ENCODE data around the gene LGSN. TPM values are rescaled to one million over a fixed set of nuclear protein-coding genes. Genes with fewer than 3 reads are reported as not detected.

LGSN gene
- total and polyA plus RNA-seq, 4 donors: 0.03 to 0.33 (median 0.22) TPM

DNA sequence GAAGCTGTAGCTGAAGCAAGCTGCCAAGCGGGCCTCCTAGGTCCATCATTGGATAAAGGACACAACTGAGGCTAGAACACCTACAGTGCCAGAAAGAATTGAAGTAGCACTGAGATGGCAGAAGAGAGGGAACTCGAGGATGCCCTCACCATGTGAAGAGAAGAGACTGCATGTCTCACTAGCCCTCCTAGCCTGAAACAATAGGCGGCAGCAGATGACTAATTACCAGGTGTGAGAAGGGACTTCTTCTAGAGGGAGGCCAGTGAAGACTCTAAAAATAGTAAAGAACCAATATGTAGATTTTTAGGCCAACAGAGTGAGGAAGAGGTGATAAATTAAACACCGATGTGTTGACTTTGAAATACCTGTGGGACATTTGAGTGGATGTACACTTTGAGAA is 50.3 kb downstream of the LGSN start (continued):
- TF ChIP-seq, protein P1, sequence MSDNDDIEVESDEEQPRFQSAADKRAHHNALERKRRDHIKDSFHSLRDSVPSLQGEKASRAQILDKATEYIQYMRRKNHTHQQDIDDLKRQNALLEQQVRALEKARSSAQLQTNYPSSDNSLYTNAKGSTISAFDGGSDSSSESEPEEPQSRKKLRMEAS (IDR thresholded peaks at IDR 0.05): no peak

DNA sequence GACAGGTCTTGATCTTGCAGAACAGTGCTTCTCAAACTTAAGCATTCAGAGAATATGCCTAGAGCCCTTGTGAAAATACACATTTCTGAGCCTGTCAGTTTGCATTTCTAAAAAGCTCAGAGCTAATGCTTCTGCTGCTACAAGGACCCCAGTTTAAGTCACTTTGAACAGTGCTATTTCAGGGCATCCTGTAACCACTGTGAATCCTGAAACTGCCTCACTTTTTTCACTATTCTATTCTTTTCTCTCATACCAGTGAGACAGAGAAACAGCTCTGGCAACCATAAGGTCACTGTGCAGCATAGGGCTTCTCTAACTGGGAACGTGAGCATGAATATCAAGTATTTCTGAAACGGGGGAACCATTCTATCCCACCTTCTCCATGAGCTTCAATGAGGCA is 51.2 kb downstream of the LGSN start:
- Histone ChIP-seq H3K9me3 (ENCODE audit: control insufficient read depth in 4 of 4, low read length in 3 of 4) (no peaks in the 10 kb centered on the region), H3K36me3 (ENCODE audit: control insufficient read depth in 4 of 4, insufficient read depth in 3 of 4, low read depth in 1 of 4, low read length in 3 of 4) (no peaks in the 10 kb centered on the region), H3K4me1 (ENCODE audit: control insufficient read depth in 4 of 4, insufficient read depth in 4 of 4, low read length in 3 of 4) (peaks cover 0 to 2% (median 1%) of the 10 kb centered on the region in 4 donors), H3K4me3 (ENCODE audit: low read depth in 1 of 3, low read length in 3 of 3) (no peak overlapping the region), H3K27me3 (ENCODE audit: control insufficient read depth in 4 of 4, insufficient read depth in 4 of 4, low read length in 3 of 4) (no peaks in the 10 kb centered on the region), H3K27ac (ENCODE audit: low read depth in 1 of 2, low read length in 2 of 2) (no peak overlapping the region), H3K9ac (ENCODE audit: low read depth in 1 of 2, low read length in 2 of 2) (no peak overlapping the region)
- TF ChIP-seq FOXA2 (IDR thresholded peaks at IDR 0.05) (no peak), NR2F2 (IDR thresholded peaks at IDR 0.05) (no peak), JUND (IDR thresholded peaks at IDR 0.05) (no peak), RAD21 (IDR thresholded peaks at IDR 0.05) (no peak), YY1 (IDR thresholded peaks at IDR 0.05) (no peak)
- WGBS: 74% methylated on average over 2 of the region's 2 CpGs
- DNase-seq (ENCODE audit: low spot score): no peak

DNA sequence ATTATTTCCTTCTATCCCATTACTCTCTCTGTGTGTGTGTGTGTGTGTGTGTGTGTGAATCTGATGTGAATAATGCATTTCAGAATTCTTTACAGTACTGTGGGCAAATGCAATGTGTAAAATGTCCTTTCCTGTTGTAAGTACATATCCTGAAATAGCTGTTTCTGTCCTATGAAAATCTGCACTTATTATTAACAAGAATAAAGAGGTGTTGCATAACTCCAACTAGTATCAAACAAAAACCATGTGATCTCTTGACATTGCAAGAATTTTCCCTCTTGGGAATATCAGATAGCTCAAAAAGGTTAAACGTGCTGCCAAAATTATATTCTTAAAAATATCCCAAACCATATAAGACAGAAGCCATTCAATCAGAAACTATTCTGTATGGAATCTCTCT is 52.0 kb downstream of the LGSN start:
- peaks cover 0 to 2% (median 1%) of the 10 kb centered on the region in 4 donors for H3K4me1 ChIP-seq (ENCODE audit: control insufficient read depth in 4 of 4, insufficient read depth in 4 of 4, low read length in 3 of 4)
- no peaks in the 10 kb centered on the region for H3K27me3 ChIP-seq (ENCODE audit: control insufficient read depth in 4 of 4, insufficient read depth in 4 of 4, low read length in 3 of 4)
- no peaks in the 10 kb centered on the region for H3K9me3 ChIP-seq (ENCODE audit: control insufficient read depth in 4 of 4, low read length in 3 of 4)
- H3K36me3 ChIP-seq (ENCODE audit: control insufficient read depth in 4 of 4, insufficient read depth in 3 of 4, low read depth in 1 of 4, low read length in 3 of 4): no peaks in the 10 kb centered on the region
- no peak overlapping the region for H3K4me3 ChIP-seq (ENCODE audit: low read depth in 1 of 3, low read length in 3 of 3)
- no peak overlapping the region for H3K27ac ChIP-seq (ENCODE audit: low read depth in 1 of 2, low read length in 2 of 2)
- TF ChIP-seq HNF4A (conservative IDR thresholded peaks at IDR 0.05) (peak in 1 of 2 donors; percentile 8), YY1 (IDR thresholded peaks at IDR 0.05) (no peak), FOXA2 (IDR thresholded peaks at IDR 0.05) (no peak), EGR1 (IDR thresholded peaks at IDR 0.05; ENCODE audit: low read depth in 2 of 2) (no peak)
- TF ChIP-seq, protein P1 (IDR thresholded peaks at IDR 0.05): no peak
- TF ChIP-seq, protein P2, sequence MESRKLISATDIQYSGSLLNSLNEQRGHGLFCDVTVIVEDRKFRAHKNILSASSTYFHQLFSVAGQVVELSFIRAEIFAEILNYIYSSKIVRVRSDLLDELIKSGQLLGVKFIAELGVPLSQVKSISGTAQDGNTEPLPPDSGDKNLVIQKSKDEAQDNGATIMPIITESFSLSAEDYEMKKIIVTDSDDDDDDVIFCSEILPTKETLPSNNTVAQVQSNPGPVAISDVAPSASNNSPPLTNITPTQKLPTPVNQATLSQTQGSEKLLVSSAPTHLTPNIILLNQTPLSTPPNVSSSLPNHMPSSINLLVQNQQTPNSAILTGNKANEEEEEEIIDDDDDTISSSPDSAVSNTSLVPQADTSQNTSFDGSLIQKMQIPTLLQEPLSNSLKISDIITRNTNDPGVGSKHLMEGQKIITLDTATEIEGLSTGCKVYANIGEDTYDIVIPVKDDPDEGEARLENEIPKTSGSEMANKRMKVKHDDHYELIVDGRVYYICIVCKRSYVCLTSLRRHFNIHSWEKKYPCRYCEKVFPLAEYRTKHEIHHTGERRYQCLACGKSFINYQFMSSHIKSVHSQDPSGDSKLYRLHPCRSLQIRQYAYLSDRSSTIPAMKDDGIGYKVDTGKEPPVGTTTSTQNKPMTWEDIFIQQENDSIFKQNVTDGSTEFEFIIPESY (IDR thresholded peaks at IDR 0.05): no peak
- no peak overlapping the region for H3K9ac ChIP-seq (ENCODE audit: low read depth in 1 of 2, low read length in 2 of 2)
- no peak for DNase-seq (ENCODE audit: low spot score)
- WGBS: 30% methylated on average over 1 of the region's 1 CpG

DNA sequence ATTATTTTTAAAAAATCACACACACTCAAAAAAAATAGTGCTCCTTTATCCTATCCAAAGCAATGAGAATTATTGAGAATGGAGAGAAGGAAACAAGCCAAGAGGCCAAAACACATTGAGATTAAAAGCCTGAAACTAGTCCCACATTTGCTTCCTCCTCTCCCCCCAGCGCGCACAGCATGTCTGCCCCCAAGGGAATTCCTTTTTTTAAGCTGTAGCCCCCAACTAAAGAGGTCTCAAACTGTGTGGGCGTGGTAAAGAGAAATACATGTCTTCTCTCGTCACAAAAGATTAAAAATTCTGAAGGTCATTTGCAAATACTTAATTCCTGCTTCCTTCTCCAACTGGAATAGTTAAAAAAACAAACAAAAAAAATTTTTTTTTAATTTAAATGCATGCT is 52.7 kb downstream of the LGSN start:
- peaks cover 0 to 2% (median 1%) of the 10 kb centered on the region in 4 donors for H3K4me1 ChIP-seq (ENCODE audit: control insufficient read depth in 4 of 4, insufficient read depth in 4 of 4, low read length in 3 of 4)
- no peaks in the 10 kb centered on the region for H3K36me3 ChIP-seq (ENCODE audit: control insufficient read depth in 4 of 4, insufficient read depth in 3 of 4, low read depth in 1 of 4, low read length in 3 of 4)
- H3K27ac ChIP-seq (ENCODE audit: low read depth in 1 of 2, low read length in 2 of 2): no peak overlapping the region
- H3K9ac ChIP-seq (ENCODE audit: low read depth in 1 of 2, low read length in 2 of 2): no peak overlapping the region
- no peaks in the 10 kb centered on the region for H3K9me3 ChIP-seq (ENCODE audit: control insufficient read depth in 4 of 4, low read length in 3 of 4)
- 78% methylated on average over 4 of the region's 4 CpGs for WGBS
- DNase-seq (ENCODE audit: low spot score): no peak
- H3K4me3 ChIP-seq (ENCODE audit: low read depth in 1 of 3, low read length in 3 of 3): no peak overlapping the region
- no peaks in the 10 kb centered on the region for H3K27me3 ChIP-seq (ENCODE audit: control insufficient read depth in 4 of 4, insufficient read depth in 4 of 4, low read length in 3 of 4)
- TF ChIP-seq JUND (IDR thresholded peaks at IDR 0.05): no peak
- no peak for TF ChIP-seq RAD21 (IDR thresholded peaks at IDR 0.05)
- no peak for TF ChIP-seq RXRA (IDR thresholded peaks at IDR 0.05)
- TF ChIP-seq GABPA (IDR thresholded peaks at IDR 0.05 in 1 of 2, conservative IDR thresholded peaks at IDR 0.05 in 1 of 2): no peak
- TF ChIP-seq EGR1 (IDR thresholded peaks at IDR 0.05; ENCODE audit: low read depth in 2 of 2): no peak
- TF ChIP-seq NR2F2 (IDR thresholded peaks at IDR 0.05): no peak
